ENCODE results near the gene UBALD1.

DNA sequence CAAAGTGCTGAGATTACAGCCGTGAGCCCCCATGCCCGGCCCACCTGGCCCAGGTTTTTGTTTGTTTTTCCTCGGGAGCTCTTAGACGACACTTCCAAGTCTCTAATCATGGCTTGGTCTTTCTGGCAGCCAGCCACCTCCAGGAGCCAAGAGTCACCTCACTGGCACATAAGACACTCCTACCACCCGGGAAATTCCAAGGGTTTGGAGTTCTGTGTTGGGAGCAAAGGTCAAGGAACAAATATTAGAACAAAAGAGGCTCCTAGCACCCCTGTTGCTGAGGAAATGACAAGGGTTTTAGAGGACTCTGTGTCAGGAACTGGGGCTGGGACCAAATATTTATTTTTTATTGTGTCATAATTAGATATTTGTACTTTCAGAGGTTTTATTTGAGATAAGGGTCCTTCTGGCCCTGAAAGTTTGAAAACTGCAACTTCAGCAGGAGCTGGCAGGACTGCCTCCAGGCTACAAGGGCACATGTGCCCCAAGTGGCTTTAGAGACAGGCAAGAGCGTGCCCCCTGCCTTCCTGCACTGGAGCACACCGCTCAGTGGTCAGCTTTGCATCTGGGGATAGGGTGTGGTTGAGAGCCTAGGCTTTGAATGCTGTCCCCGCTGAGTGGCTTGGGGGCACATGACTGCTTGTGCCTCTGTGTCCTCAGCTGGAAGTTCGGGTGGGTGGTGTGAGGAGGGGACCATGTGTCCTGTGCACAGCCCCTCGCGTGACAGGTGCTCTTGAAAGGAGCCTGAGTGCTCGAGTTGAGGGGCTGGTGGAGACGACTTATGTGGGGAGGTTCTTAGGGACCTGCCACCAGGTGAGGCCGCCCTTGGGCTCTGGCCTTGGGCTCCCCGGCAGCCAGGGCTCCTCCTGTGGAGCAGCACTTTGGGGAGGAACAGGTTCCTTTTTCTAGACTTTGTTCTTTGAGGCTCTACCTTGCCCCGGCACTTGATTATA is 39.6 kb upstream of the UBALD1 start:
- TF ChIP-seq POLR2A (IDR thresholded peaks at IDR 0.05; ENCODE audit: low read depth, low read length) (no peak), POLR2AphosphoS5 (IDR thresholded peaks at IDR 0.05; ENCODE audit: low read depth, low read length) (no peak), SPI1 (IDR thresholded peaks at IDR 0.05; ENCODE audit: low read depth, low read length) (no peak), TAF1 (IDR thresholded peaks at IDR 0.05; ENCODE audit: low read depth, low read length) (no peak)

Measured in GM12891 (cell line).